ENCODE results near the gene ITGA4.

GRCh38 chr2:181440919-181441318, 16.3 kb upstream of the ITGA4 start:
- no peak for TF ChIP-seq NFIC (IDR thresholded peaks at IDR 0.05)
- no peak for TF ChIP-seq USF1 (IDR thresholded peaks at IDR 0.05)
- no peak for TF ChIP-seq TAF1 (IDR thresholded peaks at IDR 0.05; ENCODE audit: low read depth)
- TF ChIP-seq, protein P1, sequence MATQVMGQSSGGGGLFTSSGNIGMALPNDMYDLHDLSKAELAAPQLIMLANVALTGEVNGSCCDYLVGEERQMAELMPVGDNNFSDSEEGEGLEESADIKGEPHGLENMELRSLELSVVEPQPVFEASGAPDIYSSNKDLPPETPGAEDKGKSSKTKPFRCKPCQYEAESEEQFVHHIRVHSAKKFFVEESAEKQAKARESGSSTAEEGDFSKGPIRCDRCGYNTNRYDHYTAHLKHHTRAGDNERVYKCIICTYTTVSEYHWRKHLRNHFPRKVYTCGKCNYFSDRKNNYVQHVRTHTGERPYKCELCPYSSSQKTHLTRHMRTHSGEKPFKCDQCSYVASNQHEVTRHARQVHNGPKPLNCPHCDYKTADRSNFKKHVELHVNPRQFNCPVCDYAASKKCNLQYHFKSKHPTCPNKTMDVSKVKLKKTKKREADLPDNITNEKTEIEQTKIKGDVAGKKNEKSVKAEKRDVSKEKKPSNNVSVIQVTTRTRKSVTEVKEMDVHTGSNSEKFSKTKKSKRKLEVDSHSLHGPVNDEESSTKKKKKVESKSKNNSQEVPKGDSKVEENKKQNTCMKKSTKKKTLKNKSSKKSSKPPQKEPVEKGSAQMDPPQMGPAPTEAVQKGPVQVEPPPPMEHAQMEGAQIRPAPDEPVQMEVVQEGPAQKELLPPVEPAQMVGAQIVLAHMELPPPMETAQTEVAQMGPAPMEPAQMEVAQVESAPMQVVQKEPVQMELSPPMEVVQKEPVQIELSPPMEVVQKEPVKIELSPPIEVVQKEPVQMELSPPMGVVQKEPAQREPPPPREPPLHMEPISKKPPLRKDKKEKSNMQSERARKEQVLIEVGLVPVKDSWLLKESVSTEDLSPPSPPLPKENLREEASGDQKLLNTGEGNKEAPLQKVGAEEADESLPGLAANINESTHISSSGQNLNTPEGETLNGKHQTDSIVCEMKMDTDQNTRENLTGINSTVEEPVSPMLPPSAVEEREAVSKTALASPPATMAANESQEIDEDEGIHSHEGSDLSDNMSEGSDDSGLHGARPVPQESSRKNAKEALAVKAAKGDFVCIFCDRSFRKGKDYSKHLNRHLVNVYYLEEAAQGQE (IDR thresholded peaks at IDR 0.05; ENCODE audit: low read depth), result no peak
- TF ChIP-seq TEAD4 (IDR thresholded peaks at IDR 0.05), result no peak
- TF ChIP-seq TCF12 (IDR thresholded peaks at IDR 0.05; ENCODE audit: low read depth), result no peak
- no peak for TF ChIP-seq EP300 (IDR thresholded peaks at IDR 0.05; ENCODE audit: borderline replicate concordance)
- TF ChIP-seq, protein P2, sequence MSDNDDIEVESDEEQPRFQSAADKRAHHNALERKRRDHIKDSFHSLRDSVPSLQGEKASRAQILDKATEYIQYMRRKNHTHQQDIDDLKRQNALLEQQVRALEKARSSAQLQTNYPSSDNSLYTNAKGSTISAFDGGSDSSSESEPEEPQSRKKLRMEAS (IDR thresholded peaks at IDR 0.05), result no peak
- no peak for TF ChIP-seq CEBPB (IDR thresholded peaks at IDR 0.05)
- TF ChIP-seq EGR1 (IDR thresholded peaks at IDR 0.05), result no peak
- TF ChIP-seq RAD21 (IDR thresholded peaks at IDR 0.05; ENCODE audit: low read depth), result no peak
